Activated T-helper 17 cell treated with anti-CD3 and anti-CD28 coated beads, Interleukin-2, amount 50 U/mL, for 72 hours (primary cell): ENCODE results near the gene CTSH. TPM values are rescaled to one million over a fixed set of nuclear protein-coding genes. Genes with fewer than 3 reads are reported as not detected.
A peak's percentile ranks its signal among the peaks of the same experiment; 100 is the strongest.
"Not testable (repeated sequence)": the region's sequence is repeated elsewhere in the genome, so short reads cannot be mapped to it uniquely, and the experiment has no call there.

Experiments used
- ATAC-seq: fragments of 150-1000 bp; cut with Tn5 transposase; replicated peaks from 2 replicates; pipeline ENCODE4 v1.10.0; 2021; ENCODE audit warnings: mild to moderate bottlenecking, moderate library complexity
- H3K27ac Mint-ChIP-seq: one replicate; pipeline ENCODE4 v1.8.0; 2022; ENCODE audit warnings: mixed read lengths
- H3K27me3 Mint-ChIP-seq: one replicate; pipeline ENCODE4 v1.8.0; 2022; ENCODE audit warnings: mixed read lengths
- H3K36me3 Mint-ChIP-seq: one replicate; pipeline ENCODE4 v1.8.0; 2022; ENCODE audit warnings: low read depth, mild to moderate bottlenecking, mixed read lengths
- H3K4me1 Mint-ChIP-seq: one replicate; pipeline ENCODE4 v1.8.0; 2022; ENCODE audit warnings: mixed read lengths
- H3K4me3 Mint-ChIP-seq: one replicate; pipeline ENCODE4 v1.8.0; 2022; ENCODE audit warnings: mild to moderate bottlenecking, mixed read lengths
- H3K9me3 Mint-ChIP-seq: one replicate; pipeline ENCODE4 v1.8.0; 2022; ENCODE audit warnings: mixed read lengths
- total RNA-seq, 2 donors: library from RNA; stranded (reverse); gene quantifications; one replicate each; pipeline ENCODE4 v1.2.3, GENCODE V29; 2022

Gene CTSH
- total RNA-seq, 2 donors from 2014 or later = 306 to 503 TPM

- H3K4me1 Mint-ChIP-seq = peaks cover 38% of the 10 kb centered on the region
- no peaks in the 10 kb centered on the region for H3K27me3 Mint-ChIP-seq
- peak overlapping the region; percentile 30 for H3K27ac Mint-ChIP-seq
- peak overlapping the region; percentile 89 for H3K4me3 Mint-ChIP-seq
- no peaks in the 10 kb centered on the region for H3K9me3 Mint-ChIP-seq
- H3K36me3 Mint-ChIP-seq = peaks cover 97% of the 10 kb centered on the region
- peak; percentile 49 for ATAC-seq
Observed at GRCh38 chr15:78879517-78880241, 65.2 kb downstream of the CTSH start.

- Mint-ChIP-seq H3K9me3 (no peaks in the 10 kb centered on the region), H3K27me3 (no peaks in the 10 kb centered on the region), H3K4me3 (peak overlapping the region; percentile 89), H3K36me3 (peaks cover 97% of the 10 kb centered on the region), H3K4me1 (peaks cover 38% of the 10 kb centered on the region), H3K27ac (no peak overlapping the region)
- ATAC-seq = no peak
Observed at GRCh38 chr15:78878356-78878755, 66.5 kb downstream of the CTSH start.

- not testable (repeated sequence) for H3K27me3 Mint-ChIP-seq, H3K9me3 Mint-ChIP-seq, ATAC-seq, H3K27ac Mint-ChIP-seq
- H3K36me3 Mint-ChIP-seq = peaks cover 92% of the 10 kb centered on the region
- H3K4me3 Mint-ChIP-seq = peak overlapping the region; percentile 89
- H3K4me1 Mint-ChIP-seq = peaks cover 33% of the 10 kb centered on the region
Observed at GRCh38 chr15:78876954-78877353, 67.9 kb downstream of the CTSH start.

GRCh38 chr15:78875107-78875914, 69.5 kb downstream of the CTSH start:
- Mint-ChIP-seq H3K27me3 (no peaks in the 10 kb centered on the region), H3K4me3 (peak overlapping the region; percentile 89), H3K4me1 (peaks cover 38% of the 10 kb centered on the region), H3K9me3 (no peaks in the 10 kb centered on the region), H3K36me3 (peaks cover 76% of the 10 kb centered on the region), H3K27ac (peak overlapping the region; percentile 98)
- no peak for ATAC-seq

- ATAC-seq = no peak
- Mint-ChIP-seq H3K27ac (peak overlapping the region; percentile 98), H3K4me3 (peak overlapping the region; percentile 89), H3K27me3 (no peaks in the 10 kb centered on the region), H3K9me3 (no peaks in the 10 kb centered on the region), H3K36me3 (peaks cover 63% of the 10 kb centered on the region), H3K4me1 (peaks cover 31% of the 10 kb centered on the region)
Observed at GRCh38 chr15:78873793-78874765, 70.8 kb downstream of the CTSH start.

GRCh38 chr15:78872972-78873792, 71.7 kb downstream of the CTSH start:
- Mint-ChIP-seq H3K4me1 (peaks cover 27% of the 10 kb centered on the region), H3K9me3 (no peaks in the 10 kb centered on the region), H3K27ac (peak overlapping the region; percentile 98), H3K27me3 (no peaks in the 10 kb centered on the region), H3K4me3 (peak overlapping the region; percentile 89), H3K36me3 (peaks cover 54% of the 10 kb centered on the region)
- peak; percentile 76 for ATAC-seq

- Mint-ChIP-seq H3K36me3 (peaks cover 46% of the 10 kb centered on the region), H3K27ac (peak within 1 kb of the TSS; percentile 98), H3K4me3 (peak within 1 kb of the TSS; percentile 89), H3K27me3 (no peaks in the 10 kb centered on the region), H3K9me3 (no peaks in the 10 kb centered on the region), H3K4me1 (peaks cover 18% of the 10 kb centered on the region)
- ATAC-seq = peak; percentile 87
Observed at GRCh38 chr15:78872155-78872971, 72.5 kb downstream of the CTSH start, which contains the start of gene MORF4L1. Gene MORF4L1, plus strand, starts transcription at chr15:78872890. Its CDS starts 128 bp downstream, at chr15:78873018.

GRCh38 chr15:78871483-78872127, 73.2 kb downstream of the CTSH start:
- ATAC-seq, H3K9me3 Mint-ChIP-seq, H3K27me3 Mint-ChIP-seq: not testable (repeated sequence)
- peak overlapping the region; percentile 89 for H3K4me3 Mint-ChIP-seq
- peaks cover 18% of the 10 kb centered on the region for H3K4me1 Mint-ChIP-seq
- H3K27ac Mint-ChIP-seq = peak overlapping the region; percentile 98
- H3K36me3 Mint-ChIP-seq = peaks cover 42% of the 10 kb centered on the region

Other genes with a start within 250 kb of the CTSH start
- gene ADAMTS7, start 133.6 kb downstream of the CTSH start, total RNA-seq = 1 to 10 TPM; 1.2 to 4.4 TPM
- 100 to 1,000 TPM; 242 to 244 TPM for gene MORF4L1, start 72.2 kb downstream of the CTSH start, total RNA-seq
- gene RASGRF1, start 145.7 kb upstream of the CTSH start, total RNA-seq = not detected